NT2/D1 (cell line): Measurements from ENCODE around the gene TK2.

Source experiments
- YY1 ChIP-seq: IDR thresholded peaks from 2 replicates; pipeline ENCODE4 v1.6.1; 2011; ENCODE audit not compliant: insufficient read length, insufficient read depth
- ZNF274 ChIP-seq: IDR thresholded peaks from 2 replicates; pipeline ENCODE4 v1.6.1; 2011; ENCODE audit warnings: mild to moderate bottlenecking, low read depth, low read length

DNA sequence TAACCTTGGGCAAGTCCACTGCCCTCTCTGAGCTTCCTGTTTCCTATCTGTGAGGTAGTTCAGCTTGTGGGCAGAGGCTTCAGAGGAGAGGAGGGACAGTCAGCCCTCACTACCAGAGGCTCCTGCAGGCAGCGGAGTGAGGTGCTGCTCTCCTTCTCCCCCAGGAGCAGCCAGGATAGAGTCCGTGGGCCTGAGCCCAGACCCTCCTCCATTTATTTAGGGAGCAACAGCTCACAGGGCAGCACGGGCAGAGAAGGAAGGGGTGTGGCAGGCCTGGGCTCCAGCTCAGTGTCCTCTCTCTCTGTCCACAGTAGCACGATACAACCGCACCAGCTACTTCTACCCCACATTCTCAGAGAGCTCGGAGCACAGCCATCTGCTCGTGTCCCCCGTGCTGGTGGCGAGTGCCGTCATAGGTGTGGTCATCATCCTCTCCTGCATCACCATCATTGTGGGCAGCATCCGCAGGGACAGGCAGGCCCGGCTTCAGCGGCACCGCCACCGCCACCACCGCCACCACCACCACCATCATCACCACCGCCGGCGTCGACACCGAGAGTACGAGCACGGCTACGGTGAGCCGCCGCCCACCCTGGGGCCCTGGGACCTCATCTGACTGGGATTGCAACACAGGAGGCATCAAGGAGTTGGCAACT is 80.5 kb downstream of the TK2 start:
- TF ChIP-seq YY1 = no peak
- TF ChIP-seq ZNF274 = no peak
